HG03354 (cell line): ENCODE measurements around the gene TMPRSS9.
"Not testable (repeated sequence)": the region's sequence is repeated elsewhere in the genome, so short reads cannot be mapped to it uniquely, and the experiment has no call there.

Experiments used
- ATAC-seq: cut with Tn5 transposase; IDR thresholded peaks from one replicate; pipeline ENCODE4 v1.9.1; 2021; ENCODE audit warnings: mild to moderate bottlenecking; ENCODE audit not compliant: unreplicated experiment, poor library complexity, severe bottlenecking

The TMPRSS9 gene

GRCh38 chr19:2413159-2413558 is 53.1 kb downstream of the TMPRSS9 start:
- ATAC-seq, result no peak

GRCh38 chr19:2413629-2414028 is 53.6 kb downstream of the TMPRSS9 start:
- ATAC-seq, result no peak

- ATAC-seq, result no peak
Measured at GRCh38 chr19:2415281-2415972, 55.4 kb downstream of the TMPRSS9 start.

GRCh38 chr19:2415973-2416319 is 55.9 kb downstream of the TMPRSS9 start:
- ATAC-seq, result no peak

GRCh38 chr19:2416321-2417097 is 56.4 kb downstream of the TMPRSS9 start:
- no peak for ATAC-seq

- ATAC-seq, result not testable (repeated sequence)
Measured at GRCh38 chr19:2417436-2417835, 57.4 kb downstream of the TMPRSS9 start.

GRCh38 chr19:2417881-2418406 is 57.9 kb downstream of the TMPRSS9 start:
- ATAC-seq, result no peak

GRCh38 chr19:2419754-2420153 is 59.7 kb downstream of the TMPRSS9 start:
- ATAC-seq, result no peak

- ATAC-seq, result no peak
Measured at GRCh38 chr19:2420490-2420889, 60.4 kb downstream of the TMPRSS9 start.

GRCh38 chr19:2421581-2422306 is 61.7 kb downstream of the TMPRSS9 start:
- ATAC-seq, result no peak

- ATAC-seq, result no peak
Measured at GRCh38 chr19:2423071-2423914, 63.2 kb downstream of the TMPRSS9 start.

GRCh38 chr19:2423915-2424685 is 64.0 kb downstream of the TMPRSS9 start:
- ATAC-seq, result no peak

- ATAC-seq, result no peak
Measured at GRCh38 chr19:2424686-2425621, 64.9 kb downstream of the TMPRSS9 start.

- no peak for ATAC-seq
Measured at GRCh38 chr19:2425622-2426581, 65.8 kb downstream of the TMPRSS9 start.

GRCh38 chr19:2426611-2427428 is 66.8 kb downstream of the TMPRSS9 start:
- peak; percentile 16 for ATAC-seq
